Camera-type eye (tissue), 1 donor: ENCODE data around the gene PLSCR2. TPM values are rescaled to one million over a fixed set of nuclear protein-coding genes. Genes with fewer than 3 reads are reported as not detected.

Experiments
- total RNA-seq: library from RNA; depleted of rRNA; stranded (reverse); fragments of >200 nt; gene quantifications from one replicate; pipeline ENCODE4 v1.2.3, GENCODE V29; 2014

PLSCR2 gene, protein sequence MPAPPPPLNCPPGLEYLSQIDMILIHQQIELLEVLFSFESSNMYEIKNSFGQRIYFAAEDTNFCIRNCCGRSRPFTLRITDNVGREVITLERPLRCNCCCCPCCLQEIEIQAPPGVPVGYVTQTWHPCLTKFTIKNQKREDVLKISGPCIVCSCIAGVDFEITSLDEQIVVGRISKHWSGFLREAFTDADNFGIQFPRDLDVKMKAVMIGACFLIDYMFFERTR
- not detected for total RNA-seq

DNA sequence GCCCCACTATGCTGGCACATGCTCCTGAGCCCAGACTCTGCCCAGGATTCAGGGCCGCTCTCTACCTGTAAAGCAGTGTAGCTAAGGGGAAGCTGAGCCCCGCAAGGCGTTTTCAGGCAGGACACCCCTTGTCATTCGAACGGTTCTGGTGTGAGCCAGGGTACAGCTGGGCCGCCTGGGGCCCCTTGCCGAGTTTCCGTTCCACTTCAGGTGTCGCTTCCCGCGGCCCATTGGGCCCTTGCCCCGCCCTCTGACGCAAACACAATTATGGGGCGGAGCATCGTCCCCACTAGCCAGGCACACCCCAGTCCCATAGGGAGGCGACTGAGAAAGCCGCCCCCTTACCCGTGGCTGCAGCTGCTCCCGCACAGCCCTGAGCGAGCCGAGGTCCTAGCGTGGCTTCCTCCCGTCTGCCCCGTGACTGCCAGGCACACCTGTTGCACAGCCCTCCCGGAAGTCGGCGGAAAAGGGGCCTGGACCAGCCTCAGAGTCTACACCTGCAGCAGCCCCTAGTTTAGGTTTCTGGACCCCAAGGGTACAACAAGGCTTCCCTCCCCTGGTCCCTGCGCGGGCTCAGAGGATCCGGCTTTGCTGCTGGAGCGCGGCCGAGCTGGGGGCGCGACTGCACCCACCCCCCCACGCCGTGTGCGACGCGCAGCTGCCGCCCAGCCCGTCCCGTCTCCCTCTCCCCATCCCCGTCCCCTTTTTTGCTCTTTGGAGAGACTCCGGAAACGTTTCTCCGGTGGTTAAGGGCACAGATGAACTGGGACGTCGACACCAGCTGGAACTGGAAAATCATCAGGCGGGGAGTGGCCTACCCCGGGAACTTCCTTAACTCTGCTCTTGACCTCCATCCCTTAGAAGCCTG is at the start of gene PLSCR2:
Gene PLSCR2, minus strand, starts transcription at position 412 of the 868 bp plus-strand sequence. CDS start 9,657 bp downstream, outside the sequence.

Other genes with a start within 250 kb of the PLSCR2 start
- gene PLSCR4, start 218.5 kb downstream of the PLSCR2 start, total RNA-seq = 46.9 TPM
- gene PLSCR1, start 75.0 kb upstream of the PLSCR2 start, total RNA-seq = 40.4 TPM
- gene PLSCR5, start 135.8 kb upstream of the PLSCR2 start, total RNA-seq = not detected